IPS-11a (cell line): ENCODE measurements around the gene ARL10.

Experiments
- H3K4me3 ChIP-seq: one replicate; pipeline ENCODE4 v1.5.1; 2013; ENCODE audit warnings: low read depth, low read length, control low read depth

ARL10 gene

DNA sequence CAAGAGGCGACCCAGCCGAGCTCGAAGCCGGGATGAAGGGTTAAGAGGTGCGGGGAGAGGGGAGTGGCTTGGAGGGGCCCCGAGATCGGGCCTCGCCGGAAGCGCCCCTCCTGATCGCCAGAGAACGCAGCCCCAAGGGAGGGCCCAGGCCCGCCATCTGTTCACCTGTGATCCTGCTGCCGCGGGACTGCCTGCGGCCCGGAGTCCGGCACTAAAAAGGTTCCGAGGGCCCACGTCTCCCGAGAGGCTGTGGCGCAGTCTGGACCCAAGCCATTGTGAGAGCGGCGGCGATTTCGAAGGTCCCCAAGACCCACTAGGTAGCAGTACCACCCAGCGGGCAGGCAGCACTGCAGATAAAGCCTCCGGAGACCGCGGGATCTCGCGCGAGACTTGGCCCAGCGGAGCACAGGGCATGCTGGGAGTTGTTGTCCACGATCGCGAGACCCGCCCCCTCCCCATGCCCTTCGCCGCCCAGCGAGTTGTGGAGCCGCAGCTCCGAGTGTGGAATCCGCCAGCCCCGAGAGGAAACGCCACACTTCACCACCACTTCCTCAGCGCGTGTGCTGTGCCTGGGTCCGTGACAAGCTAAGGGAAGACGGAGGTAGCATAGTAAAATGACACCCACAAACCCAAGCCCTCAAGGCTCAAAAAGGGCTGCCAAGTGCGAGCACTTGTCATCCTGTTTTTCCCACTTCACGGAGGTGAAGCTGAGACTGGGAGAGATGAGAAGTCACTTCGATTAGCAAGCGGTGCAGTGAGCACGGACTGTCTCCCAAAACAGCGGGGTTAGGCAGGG is 3.7 kb upstream of the ARL10 start, which contains the start of gene KIAA1191:
KIAA1191 (minus strand) TSS at position 328 of the 796 bp plus-strand sequence. CDS start 2,256 bp downstream, outside the sequence.
- peak within 1 kb of the TSS; percentile 91 for H3K4me3 ChIP-seq

DNA sequence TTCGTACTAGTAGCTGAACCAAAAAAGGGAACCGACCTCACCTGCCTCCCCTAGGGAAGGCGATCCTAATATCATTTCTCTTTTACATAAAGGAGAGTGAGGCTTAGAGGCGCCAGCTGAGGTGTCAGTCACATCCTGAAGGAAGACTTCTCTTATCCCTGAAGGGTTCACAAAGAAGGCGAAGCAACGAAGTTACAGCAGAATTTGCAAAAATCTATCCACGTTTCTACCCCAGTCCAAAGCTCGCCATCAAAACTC is 3.1 kb upstream of the ARL10 start:
- peak overlapping the region; percentile 91 for H3K4me3 ChIP-seq

DNA sequence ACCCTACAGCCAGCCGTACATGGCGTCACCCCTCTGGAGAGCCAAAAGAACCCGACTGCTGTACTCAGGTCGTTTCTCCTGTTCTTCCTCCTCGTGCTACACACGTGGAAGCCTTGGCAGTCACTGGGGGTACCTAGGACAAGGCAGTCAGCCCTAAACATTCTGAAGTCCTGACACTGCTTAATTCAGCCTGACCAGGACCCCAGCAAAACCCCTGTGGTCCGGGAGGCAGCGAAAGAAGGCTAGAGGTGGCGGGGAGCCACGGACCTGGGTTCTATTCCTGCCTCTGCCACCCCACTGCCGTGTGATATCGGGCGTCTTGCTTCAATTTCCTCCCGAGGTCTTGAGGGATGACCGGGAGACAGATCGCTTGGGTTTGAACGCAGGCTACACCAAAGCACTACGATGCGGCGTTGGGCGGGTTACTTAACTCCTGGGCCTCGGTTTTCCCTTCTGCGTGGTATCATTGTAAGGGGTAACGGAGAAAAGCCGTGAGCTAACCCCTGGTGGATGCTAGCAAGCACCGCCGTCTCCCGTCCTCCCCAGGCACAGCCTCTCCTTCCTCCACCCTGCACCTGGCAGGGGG is 429 bp upstream of the ARL10 start:
- H3K4me3 ChIP-seq, result peak overlapping the region; percentile 65

DNA sequence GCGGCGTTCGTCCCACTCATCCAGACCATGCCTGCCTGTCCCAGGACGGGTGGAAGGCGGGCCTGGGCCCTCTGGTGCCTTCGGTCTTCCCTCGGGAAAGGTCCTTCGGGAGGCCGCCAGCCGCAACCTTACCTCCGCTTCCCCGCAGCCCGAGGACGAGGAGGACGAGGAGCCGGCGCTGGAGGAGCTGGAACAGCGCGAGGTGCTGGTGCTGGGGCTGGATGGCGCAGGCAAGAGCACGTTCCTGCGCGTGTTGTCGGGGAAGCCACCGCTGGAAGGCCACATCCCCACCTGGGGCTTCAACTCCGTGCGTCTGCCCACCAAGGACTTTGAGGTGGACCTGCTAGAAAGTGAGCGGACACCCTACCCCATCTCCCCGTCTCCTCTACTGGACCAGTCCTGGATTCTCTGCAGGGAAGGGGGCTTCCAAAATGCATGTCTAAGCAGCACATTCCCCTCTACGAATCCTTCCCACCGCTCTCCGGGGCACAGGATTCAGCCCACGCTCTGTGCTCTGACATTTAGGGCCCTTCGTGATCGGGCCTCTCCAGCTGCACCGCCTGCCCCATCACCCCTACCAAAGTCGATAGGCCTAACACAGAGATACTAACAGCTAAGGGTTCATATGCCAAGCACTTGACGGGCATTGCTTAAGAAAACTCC is 1.1 kb downstream of the ARL10 start:
- peak overlapping the region; percentile 65 for H3K4me3 ChIP-seq

DNA sequence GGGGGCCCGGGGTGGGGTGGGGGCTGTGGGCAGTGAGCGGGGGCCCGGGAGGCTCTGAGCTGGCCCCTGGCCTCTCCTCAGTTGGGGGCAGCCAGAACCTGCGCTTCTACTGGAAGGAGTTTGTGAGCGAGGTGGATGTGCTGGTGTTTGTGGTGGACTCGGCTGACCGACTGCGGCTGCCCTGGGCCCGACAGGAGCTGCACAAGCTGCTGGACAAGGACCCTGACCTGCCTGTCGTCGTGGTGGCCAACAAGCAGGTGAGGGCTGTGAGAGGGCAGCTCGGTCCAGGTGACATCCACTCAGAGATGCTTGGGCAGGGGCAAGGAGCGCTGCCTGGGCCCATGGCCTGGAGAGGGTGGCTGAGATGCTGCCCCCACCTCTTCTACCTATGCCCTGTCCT is 3.4 kb downstream of the ARL10 start:
- no peak overlapping the region for H3K4me3 ChIP-seq

DNA sequence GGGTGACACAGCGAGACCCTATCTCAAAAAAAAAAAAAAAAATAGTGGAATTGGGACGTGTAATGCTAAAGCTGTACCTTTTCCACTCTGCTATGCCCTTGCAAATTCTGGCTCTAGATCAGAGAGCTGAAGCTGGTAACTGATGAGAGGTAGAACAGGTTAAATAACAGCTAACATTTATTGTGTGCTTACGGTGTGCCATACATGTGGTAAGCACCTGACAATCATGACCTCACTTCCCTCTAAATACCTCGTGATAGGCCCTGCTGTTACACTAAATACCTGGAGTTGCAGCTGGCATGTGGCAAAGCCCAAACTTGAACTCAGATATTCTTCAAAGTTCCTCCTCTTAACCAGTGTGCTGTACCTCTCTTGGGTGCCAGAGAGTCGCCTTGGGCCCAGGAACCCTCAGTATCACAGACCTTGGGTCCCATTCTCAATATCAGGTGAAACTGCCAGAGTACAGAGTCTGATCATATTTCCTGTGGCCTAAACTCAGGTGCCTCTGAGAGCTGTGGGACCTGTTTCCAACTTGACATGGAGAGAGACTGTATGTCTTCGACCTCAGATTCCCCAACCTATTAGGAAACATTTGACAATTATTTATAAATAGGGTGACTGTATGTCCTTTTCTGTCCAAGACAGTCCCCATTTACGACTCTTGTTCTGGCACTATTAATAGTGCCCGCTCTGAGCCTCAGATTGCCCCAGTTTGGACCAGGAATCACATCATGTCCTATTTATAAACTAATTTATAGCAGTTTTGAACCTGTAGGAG is 4.8 kb downstream of the ARL10 start:
- no peak overlapping the region for H3K4me3 ChIP-seq

DNA sequence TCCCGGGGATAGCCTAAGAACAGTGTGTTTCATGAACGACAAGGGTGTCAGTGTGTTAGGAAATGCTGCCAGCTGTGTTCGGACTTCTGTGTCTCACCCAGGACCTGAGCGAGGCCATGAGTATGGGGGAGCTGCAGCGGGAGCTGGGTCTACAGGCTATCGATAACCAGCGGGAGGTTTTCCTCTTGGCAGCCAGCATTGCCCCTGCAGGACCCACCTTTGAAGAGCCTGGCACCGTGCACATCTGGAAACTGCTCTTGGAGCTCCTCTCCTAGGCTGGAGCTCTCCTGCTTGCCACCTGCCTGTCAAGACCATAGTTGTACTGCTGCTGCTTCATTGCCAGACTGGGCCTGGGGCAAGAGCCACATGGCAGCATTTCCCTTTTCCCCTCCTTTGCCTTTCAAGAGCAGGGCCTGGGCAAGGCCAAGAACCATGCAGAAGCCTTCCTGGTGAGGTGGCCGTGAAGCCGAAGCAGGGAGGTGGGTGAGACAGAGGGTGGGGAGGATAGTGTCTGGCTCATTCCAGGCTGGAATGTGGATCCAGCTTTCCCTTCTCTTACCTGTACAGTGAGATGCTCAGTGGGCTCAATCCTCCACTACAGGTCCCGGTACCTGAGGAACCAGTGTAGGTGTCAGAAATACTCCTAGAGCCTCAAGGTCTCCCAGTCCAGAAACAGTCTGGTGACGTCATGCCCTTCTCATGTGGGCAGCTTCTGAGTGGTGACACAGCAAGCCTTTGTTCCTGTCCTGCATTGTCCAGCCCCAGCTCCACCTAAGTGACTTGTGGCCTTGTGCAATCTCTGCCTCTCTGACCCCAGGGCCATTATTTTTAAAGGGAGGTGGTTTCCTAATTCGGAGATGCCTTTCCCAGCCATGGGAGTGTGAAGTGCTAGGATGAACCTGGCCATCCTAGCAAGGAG is 6.6 kb downstream of the ARL10 start:
- no peak overlapping the region for H3K4me3 ChIP-seq

DNA sequence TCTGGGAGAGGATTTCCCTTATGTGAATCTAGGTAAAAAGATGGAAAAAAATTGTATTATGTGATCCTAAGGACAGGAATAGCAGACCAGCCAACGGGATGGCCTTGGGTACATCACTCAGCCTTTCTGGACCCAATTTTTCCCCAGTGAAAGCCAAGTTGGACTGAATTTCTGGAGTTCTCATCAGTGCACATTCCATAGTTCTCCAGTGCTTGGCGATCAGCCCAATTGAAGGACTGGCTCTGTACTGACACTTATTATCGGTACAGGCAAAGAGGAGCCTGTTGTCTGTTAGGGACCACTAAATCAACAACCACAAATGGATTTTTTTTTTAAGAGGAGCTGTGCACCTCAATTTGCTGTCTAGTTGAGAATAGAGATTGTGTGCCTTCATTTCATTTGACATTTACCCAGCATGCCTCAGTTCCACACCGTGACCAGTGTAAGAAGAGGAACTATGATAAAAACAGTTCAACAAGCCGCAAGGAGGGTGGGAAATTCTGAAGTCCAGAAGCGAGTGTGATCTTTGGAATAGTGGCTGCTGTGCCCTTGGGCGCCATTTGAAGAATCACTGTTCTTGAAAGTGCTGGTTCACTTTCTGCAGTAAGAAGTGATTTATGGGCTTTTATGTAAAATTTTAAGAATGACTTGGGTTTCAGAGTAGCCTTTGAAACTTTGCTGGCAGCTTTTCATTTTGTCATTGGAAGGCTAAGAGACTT is 8.0 kb downstream of the ARL10 start:
- H3K4me3 ChIP-seq, result no peak overlapping the region

DNA sequence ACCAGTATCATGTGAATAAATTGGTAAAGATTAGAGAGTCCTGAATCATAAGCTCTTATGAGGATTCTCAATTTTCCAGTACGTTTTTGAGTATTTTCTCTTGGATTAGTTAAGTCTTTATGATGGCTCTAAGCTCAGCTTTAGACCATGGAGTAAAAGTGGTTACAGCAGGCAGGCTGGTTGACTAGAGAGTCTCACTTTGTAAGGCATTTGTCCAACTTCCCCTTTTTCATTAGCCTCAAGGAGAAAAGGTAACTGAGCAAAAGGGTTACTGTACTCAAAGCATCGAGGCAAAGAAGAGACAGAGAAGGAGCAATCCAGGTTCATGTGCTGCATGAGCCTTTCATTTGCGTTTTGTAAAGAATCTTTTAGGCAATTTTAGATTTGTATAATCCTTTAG is 14.6 kb downstream of the ARL10 start:
- no peak overlapping the region for H3K4me3 ChIP-seq

DNA sequence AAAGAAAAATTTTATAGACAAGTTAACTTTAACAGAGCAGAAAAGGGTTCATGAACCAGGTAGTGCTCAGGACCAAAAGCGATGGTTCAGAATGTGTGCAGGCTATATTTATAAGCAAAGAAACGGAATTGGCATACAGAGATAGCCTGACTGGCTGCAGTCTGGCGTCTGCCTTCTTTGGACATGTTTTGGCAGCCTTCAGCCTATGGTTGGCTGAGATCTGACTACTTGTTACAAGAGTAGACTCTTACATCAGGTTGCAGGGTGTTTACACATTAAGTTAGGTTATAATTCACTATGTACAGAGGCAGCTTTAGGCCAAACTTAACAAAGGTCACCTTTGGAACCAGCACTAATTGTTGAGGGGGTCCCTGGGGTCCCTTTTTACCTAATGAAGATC is 16.1 kb downstream of the ARL10 start:
- H3K4me3 ChIP-seq, result no peak overlapping the region

DNA sequence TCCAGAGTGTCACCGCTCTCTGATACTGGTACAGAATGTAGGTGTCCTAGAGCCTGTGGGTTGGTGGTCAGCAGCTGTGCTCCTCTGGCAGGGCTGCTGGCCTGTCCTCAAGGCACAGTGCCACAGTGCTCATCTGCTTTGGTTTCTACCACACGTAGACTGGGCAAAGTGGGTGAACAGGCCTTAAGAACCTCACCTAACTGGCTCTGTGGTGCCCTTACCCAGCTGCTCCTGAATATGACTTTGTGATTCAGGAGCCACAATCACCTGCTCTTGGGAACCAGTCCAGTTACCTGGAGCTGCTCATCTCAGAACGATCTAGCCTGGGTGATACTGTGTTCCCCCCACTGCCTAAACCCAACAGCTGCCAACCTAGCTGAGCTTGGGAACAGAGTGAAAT is 16.7 kb downstream of the ARL10 start:
- no peak overlapping the region for H3K4me3 ChIP-seq

DNA sequence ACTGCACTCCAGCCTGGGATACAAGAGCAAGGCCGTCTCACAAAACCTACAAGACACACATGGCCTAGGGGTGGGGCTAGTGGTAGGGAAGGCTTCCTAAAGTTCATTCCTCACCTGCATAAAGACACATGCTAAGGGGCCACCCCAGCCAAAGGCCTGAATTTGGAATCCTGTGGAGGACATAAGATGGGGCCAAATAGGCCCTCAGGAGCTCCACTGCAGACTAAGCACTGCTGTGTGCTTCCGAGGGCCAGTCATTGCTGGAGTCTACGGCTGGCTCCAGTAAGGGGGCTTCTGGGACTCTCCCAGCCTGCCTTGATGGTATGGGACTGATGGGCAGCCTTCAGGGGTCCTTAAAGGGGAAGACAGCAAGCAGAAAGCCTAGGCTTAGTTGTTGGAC is 17.4 kb downstream of the ARL10 start:
- no peak overlapping the region for H3K4me3 ChIP-seq

DNA sequence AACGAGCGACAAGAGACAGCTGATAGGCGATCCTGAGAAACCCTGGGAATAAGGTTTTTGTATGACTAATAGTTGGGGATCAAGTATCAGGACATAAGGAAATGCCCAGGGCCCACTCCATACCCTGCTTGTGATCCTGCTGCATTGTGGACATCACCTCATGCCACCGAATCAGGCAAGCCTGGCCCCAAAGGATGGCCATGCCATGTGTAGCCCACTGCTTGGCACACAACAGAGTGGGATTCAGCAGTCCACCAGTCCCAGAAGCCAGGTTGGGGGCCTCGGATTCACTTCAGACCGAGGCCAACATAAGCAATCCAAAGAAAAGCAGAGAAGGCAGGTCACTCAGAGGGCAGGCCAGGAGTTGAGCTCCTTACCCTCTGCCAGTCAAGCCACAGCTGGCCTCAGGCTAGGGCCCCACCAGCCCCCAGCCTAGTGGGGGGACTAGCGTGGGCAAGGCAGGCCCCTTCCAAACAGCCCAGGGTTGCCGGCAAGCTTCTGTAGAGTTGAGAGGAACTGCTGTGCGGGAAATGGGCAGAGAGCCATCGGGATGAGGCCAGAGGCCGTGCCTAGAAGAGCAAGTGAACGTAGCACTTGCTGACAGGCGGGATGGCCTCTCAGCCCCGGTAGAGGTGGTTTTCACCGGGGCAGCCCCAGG is 18.1 kb downstream of the ARL10 start:
- H3K4me3 ChIP-seq, result no peak overlapping the region

DNA sequence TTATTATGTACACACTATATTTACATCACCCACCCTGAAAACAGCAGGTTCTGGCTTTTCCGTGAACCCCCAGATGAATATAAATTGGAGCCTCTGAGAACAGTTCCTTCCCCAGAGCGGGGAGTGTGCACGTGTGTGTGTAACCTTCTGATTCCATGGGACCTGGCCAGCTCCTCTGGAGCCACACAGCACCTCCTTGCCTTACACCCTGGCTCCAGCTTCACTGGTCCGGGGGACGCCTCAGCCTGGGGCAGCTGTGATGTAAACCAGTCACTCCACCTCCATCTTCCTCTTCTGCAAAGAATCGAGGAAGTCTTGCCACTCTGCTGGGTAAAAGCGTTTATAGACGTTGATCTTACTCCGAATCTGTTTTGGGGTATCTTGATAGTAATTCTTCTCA is 18.7 kb downstream of the ARL10 start:
- H3K4me3 ChIP-seq, result no peak overlapping the region

DNA sequence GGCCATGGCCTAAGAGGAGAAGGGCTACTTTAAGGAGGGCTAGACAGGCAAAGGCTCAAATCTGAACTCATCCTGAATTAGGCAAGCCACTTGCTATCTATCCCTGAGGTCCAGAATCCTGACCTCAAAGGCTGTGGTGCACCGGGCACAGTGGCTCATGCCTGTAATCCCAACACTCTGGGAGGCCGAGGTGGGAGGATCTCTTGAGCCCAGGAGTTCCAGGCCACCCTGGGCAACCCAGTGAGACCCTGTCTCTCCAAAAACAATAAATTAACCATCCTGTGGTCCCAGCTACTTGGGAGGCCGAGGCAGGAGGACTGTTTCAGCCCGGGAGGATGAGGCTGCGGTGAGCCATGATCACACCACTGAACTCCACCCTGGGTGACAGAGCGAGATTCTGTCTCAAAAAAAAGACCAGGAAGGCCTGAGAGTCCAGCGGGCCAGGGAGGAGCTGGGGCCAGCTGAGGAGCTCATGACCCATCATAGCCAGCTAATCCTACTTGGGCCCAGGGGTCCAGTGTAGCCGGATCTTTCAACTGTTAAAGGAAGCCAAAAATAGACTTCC is 19.2 kb downstream of the ARL10 start:
- H3K4me3 ChIP-seq, result no peak overlapping the region

DNA sequence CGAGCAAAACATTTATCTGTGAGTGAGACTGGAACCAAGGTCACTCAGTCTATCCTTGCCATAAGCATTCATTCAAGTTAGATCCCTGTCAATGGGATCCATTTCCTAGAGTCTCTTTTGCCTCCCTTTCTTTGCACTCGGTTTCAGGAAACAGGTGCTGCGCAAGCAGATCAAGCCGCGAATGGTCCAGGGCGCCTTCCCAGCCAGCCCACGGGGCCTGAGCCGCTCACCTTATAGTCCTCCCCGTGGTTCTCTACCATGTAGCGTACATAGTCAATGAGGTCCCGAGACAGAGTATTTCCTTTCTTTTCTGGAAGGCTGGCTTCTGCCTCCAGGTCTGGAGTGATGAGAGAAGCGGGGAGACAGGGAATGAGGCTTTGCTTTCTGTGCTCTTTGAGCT is 19.7 kb downstream of the ARL10 start:
- no peak overlapping the region for H3K4me3 ChIP-seq

DNA sequence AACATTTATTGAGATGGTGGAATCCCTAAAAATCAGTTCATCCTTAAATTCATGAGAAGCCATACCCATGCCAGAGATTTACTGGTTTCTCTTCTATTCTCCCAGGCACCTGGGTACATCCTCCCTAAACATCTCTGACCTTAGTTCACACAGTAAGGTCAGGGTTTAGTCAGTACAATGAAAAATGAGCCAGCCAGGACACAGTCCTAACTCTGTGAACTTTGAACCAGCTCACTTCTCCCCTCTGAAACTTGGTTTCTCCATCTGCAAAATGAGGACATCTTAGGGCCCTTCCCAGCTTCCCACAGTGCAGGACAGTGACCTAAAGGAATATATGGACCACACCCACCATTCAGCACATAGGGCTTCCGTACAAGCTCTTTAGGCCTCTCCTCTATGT is 21.2 kb downstream of the ARL10 start:
- H3K4me3 ChIP-seq, result no peak overlapping the region

DNA sequence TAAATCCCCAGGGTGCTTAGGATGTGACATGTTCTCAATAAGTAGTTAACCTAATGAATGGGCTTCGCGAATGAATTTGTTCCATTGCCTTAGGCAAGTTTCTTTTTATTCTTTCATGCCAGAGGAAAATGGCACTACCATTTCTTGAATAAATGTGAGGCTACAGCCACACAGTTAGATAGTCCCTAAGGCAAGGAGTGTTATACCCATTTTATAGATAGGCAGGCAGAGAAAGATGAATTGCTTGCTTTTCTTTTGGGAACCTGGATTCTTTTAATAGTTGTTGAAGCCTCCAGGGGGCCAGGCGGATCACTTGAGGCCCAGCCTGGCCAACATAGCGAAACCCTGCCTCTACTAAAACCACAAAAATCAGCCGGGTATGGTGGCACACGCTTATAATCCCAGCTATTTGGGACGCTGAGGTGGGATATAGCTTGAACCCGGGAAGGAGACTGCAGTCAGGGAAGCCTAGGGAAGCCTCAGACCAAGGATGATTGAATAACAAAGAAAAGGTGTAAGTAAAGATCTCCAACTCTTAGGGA is 22.2 kb downstream of the ARL10 start:
- peak overlapping the region; percentile 99 for H3K4me3 ChIP-seq

DNA sequence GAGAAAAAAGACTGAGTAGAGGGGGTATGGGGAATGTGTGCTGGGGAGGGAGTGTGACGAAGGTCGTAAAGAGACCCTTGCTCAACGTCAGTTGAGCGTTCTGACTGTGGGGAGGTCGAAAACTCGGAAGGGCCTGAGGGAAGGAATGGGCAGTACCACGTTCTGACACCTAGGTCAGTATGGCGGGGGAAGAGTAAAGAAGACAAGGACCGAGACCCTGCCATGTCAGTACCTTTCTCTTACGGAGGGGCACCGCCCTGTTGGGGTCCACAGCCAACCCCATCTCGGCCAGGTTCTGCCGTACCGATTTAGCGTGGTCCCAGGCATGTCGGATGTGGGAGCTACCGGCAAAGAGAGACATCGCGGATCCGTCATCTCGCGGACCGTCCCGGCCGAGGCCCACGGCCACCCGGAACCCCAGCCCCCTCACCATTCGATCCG is 22.7 kb downstream of the ARL10 start:
- H3K4me3 ChIP-seq, result peak overlapping the region; percentile 99
